SK-N-SH (cell line): Measurements from ENCODE around the gene CDC45.

Source experiments
- POLR2AphosphoS5 ChIP-seq: IDR thresholded peaks from 2 replicates; pipeline ENCODE4 v1.6.1; 2012; ENCODE audit warnings: low read depth, low read length
- TF ChIP-seq, protein P1 (sequence below): fragments of 200-600 bp; sonication (generic); IDR thresholded peaks from 2 replicates; pipeline ENCODE4 v1.6.1; 2017; ENCODE audit warnings: antibody characterized with exemption, mild to moderate bottlenecking, moderate library complexity

DNA sequence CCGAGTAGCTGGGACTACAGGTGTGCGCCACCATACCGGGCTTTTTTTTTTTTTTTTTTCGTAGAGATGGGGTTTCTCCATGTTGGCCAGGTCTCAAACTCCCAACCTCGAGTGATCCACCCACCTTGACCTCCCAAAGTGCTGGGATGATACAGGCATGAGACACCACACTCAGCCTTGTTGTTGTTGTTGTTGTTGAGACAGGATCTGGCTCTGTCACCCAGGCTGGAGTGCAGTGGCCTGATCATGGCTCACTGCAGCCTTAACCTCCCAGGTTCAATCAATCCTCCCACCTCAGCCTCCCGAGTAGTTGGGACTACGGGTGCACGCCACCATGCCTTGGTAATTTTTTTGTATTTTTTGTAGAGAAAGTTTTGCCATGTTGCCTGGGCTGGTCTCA, 67.9 kb downstream of the CDC45 start:
- TF ChIP-seq POLR2AphosphoS5: no peak
- TF ChIP-seq, protein P1, sequence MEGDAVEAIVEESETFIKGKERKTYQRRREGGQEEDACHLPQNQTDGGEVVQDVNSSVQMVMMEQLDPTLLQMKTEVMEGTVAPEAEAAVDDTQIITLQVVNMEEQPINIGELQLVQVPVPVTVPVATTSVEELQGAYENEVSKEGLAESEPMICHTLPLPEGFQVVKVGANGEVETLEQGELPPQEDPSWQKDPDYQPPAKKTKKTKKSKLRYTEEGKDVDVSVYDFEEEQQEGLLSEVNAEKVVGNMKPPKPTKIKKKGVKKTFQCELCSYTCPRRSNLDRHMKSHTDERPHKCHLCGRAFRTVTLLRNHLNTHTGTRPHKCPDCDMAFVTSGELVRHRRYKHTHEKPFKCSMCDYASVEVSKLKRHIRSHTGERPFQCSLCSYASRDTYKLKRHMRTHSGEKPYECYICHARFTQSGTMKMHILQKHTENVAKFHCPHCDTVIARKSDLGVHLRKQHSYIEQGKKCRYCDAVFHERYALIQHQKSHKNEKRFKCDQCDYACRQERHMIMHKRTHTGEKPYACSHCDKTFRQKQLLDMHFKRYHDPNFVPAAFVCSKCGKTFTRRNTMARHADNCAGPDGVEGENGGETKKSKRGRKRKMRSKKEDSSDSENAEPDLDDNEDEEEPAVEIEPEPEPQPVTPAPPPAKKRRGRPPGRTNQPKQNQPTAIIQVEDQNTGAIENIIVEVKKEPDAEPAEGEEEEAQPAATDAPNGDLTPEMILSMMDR: no peak
